GM18861 (cell line): Measurements from ENCODE around the gene SPDYE2.
"Not testable (repeated sequence)": the region's sequence is repeated elsewhere in the genome, so short reads cannot be mapped to it uniquely, and the experiment has no call there.

Experiments used
- ATAC-seq: cut with Tn5 transposase; IDR thresholded peaks from one replicate; pipeline ENCODE4 v1.9.1; 2021; ENCODE audit not compliant: unreplicated experiment

The SPDYE2 gene, protein sequence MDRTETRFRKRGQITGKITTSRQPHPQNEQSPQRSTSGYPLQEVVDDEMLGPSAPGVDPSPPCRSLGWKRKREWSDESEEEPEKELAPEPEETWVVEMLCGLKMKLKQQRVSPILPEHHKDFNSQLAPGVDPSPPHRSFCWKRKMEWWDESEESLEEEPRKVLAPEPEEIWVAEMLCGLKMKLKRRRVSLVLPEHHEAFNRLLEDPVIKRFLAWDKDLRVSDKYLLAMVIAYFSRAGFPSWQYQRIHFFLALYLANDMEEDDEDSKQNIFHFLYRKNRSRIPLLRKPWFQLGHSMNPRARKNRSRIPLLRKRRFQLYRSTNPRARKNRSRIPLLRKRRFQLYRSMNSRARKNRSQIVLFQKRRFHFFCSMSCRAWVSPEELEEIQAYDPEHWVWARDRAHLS

GRCh38 chr7:102550808-102551422, at the start of gene SPDYE2:
SPDYE2 (plus strand) TSS chr7:102551226; CDS start chr7:102553256, 2,030 bp downstream.
- not testable (repeated sequence) for ATAC-seq

- ATAC-seq: not testable (repeated sequence)
Measured at GRCh38 chr7:102503141-102503540, 47.9 kb upstream of the SPDYE2 start.

GRCh38 chr7:102505298-102506185, 45.5 kb upstream of the SPDYE2 start:
- not testable (repeated sequence) for ATAC-seq

GRCh38 chr7:102507410-102508088, 43.5 kb upstream of the SPDYE2 start:
- ATAC-seq: not testable (repeated sequence)

- not testable (repeated sequence) for ATAC-seq
Measured at GRCh38 chr7:102510575-102510974, 40.5 kb upstream of the SPDYE2 start.

- peak; percentile 21 for ATAC-seq
Measured at GRCh38 chr7:102511860-102512522, 39.0 kb upstream of the SPDYE2 start.

DNA sequence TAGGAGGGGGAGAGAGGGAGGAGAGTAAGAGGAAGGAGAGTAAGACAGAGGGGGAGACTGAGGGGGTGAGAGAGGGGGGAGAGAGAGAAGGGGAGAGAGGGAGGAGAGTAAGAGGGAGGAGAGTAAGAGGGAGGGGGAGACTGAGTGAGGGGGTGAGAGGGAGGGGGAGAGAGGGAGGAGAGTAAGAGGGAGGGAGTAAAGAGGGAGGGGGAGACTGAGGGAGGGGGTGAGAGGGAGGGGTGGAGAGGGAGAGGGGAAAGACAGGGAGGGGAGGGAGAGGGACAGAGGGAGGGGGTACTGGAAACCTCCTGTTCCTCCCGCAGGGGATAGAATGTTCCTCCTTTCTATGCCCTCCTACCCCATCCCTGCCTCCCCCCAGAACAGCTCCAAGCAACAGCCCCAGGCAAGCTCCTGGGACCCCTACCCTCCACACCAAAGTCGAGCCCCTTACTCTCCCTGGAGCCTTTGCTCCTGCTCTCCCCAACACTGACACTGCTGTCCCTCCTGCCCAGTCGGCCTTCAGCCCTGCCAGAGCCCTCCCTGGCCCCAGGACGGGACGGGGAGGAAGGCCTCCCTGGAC, 38.3 kb upstream of the SPDYE2 start:
- ATAC-seq: not testable (repeated sequence)

GRCh38 chr7:102514881-102515721, 35.9 kb upstream of the SPDYE2 start:
- ATAC-seq: peak; percentile 63

- ATAC-seq: not testable (repeated sequence)
Measured at GRCh38 chr7:102515889-102516288, 35.1 kb upstream of the SPDYE2 start.

DNA sequence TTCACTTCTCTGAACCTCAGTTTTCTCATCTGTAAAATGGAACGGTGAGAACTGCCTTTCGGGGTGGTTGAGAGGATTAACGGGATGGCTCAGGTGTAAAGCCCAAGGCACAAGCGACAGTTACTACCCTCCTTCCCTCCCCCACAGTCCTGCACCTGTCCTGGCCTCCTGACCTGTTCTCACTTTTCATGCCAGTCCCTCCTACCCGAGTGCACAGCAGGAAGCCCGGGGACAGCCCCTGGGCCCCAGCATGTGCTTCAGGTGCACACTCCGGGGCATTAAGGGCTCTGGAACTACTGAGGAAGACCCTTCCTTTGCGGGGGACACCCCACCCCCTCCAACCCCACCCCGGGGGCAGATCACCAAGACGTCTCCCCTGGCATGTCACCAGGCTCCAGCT, 34.1 kb upstream of the SPDYE2 start:
- ATAC-seq: not testable (repeated sequence)

- ATAC-seq: peak; percentile 47
Measured at GRCh38 chr7:102517550-102518147, 33.4 kb upstream of the SPDYE2 start, which contains the start of gene RASA4B. RASA4B (minus strand) TSS chr7:102517777; CDS start chr7:102517710, 67 bp downstream.

GRCh38 chr7:102520797-102521196, 30.2 kb upstream of the SPDYE2 start:
- not testable (repeated sequence) for ATAC-seq

DNA sequence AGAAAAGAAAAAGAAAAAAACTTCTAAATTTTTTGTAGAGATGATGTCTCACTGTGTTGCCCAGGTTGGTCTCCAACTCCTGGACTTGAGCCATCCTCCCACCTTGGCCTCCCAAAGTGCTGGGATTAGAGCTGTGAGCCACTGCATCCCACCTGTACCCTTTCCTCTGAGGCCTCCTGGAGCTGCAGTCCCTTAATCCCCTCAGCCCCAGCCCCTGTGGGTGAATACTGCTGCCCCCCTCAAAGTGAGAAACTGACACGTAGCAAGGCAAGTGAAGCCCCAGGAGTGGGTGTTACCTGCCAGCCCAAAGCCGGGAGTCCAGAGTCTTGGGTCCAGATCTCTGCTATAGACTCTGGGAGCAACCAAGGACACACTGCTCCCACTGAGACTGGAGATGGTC, 26.2 kb upstream of the SPDYE2 start:
- ATAC-seq: not testable (repeated sequence)

DNA sequence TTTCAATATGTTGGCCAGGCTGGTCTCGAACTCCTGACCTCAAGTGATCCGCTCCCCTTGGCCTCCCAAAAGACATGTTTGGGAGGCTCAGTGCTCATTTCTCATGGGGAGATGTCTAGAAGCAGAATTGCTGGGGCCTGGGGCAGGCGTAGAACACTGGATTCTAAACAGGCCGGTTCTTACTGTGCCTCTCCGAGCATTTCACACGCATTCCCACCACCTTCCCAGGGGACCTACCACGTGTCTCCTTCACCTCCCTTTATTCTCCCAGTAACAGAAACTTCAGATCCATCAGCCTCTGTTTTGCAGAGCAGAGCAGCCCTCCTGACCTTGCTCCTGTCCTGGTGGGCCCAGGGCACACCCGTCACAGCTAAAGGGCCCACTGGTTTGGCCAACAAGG, 23.8 kb upstream of the SPDYE2 start:
- ATAC-seq: not testable (repeated sequence)

DNA sequence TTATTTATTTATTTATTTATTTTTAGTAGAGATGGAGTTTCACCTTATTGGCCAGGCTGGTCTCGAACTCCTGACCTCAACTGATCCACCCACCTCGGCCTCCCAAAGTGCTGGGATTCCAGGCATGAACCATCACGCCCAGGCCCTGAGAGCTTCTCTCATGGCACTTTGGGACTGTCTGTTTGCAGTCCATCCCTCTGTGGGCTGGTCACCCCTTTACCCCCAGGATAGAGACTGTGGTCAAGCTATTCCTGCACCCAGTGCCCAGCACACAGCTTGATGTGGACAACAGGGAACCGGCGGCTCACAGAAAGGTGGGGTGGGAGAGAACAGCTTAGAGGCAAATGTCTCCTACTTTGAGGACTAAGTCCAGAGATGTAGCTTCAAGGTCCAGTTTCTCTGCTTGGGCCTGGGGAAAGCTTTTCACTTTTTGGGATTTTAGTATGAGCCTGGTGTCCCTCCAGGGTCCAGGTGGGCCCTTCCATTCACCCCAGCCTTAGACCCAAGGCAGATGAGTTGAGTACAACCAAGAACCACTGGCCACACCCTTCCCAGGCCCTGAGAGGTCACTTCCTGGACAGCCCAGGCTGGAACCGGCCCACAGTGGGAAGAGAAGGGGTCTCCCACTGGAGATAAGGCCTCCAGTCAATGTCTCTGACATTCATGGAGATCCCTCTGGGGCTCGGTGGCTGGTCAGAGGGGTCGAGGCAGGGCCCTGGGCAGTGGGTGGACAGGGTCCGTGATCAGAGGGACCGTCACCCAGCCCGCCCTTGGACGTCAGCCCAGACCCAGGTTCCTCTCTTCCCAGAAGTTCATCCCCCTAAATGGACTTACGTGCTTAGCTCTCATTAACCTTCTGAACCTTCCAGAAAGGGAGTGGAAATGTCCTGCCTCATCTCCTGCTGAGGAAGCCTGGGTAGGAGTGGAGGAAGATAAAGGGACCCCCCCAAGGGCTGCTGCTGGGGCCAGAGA, 22.9 kb upstream of the SPDYE2 start:
- not testable (repeated sequence) for ATAC-seq

- ATAC-seq: not testable (repeated sequence)
Measured at GRCh38 chr7:102531583-102531982, 19.4 kb upstream of the SPDYE2 start.

DNA sequence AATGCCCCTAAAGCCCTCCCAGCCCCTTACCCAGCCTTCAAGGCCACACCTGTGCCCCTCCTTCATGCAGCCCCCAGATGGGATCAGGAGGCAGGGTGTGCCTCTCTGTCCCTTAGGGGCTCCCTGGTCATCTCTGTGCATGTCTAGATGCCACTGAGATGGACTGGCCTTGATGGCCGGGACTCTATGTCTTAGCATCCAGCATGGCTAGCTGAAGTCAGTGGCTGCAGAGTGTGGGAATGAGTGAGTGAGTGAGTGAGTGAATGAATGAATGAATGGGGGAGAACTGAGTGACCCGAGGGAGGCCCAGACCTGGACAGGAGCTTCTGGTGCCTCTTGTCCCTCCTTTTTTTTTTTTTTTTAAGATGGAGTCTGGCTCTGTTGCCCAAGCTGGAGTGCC, 18.9 kb upstream of the SPDYE2 start:
- not testable (repeated sequence) for ATAC-seq
